ENCODE data around the gene ZBED1. TPM values are rescaled to one million over a fixed set of nuclear protein-coding genes. Genes with fewer than 3 reads are reported as not detected.

ZBED1 gene
- total and polyA plus RNA-seq, 9 of the 15 experiments (the other 6 are each of a cell fraction or from before 2014, with no cell fraction given): 0.61 to 27.6 (median 13.9) TPM

GRCh38 chrX:2474280-2474962 is 26.4 kb downstream of the ZBED1 start (continued):
- TF ChIP-seq CTCF (IDR thresholded peaks at IDR 0.05 in 2 of 3, conservative IDR thresholded peaks at IDR 0.05 in 1 of 3; ENCODE audit: insufficient read depth in 2 of 3, low read depth in 1 of 3, low read length in 3 of 3) (no peak), NFRKB (IDR thresholded peaks at IDR 0.05; ENCODE audit: low read depth) (no peak), ZBTB1 (CRISPR knock-in tag; IDR thresholded peaks at IDR 0.05; ENCODE audit: borderline replicate concordance, low read depth) (no peak), RNF2 (IDR thresholded peaks at IDR 0.05) (peak; percentile 98), ARNT (IDR thresholded peaks at IDR 0.05) (peak in 1 of 2 experiments; percentile 57; a peak in 1 of 4 replicates), SP1 (CRISPR knock-in tag; IDR thresholded peaks at IDR 0.05) (peak; percentile 89; the same call in 1 of the 2 replicates), ZNF274 (IDR thresholded peaks at IDR 0.05; ENCODE audit: borderline replicate concordance, low read depth, low read length) (no peak), TAF15 (IDR thresholded peaks at IDR 0.05; ENCODE audit: low read depth, low read length) (no peak), MCM5 (IDR thresholded peaks at IDR 0.05; ENCODE audit: low read depth) (no peak), PKNOX1 (IDR thresholded peaks at IDR 0.05) (no peak), HMG20B (CRISPR knock-in tag; IDR thresholded peaks at IDR 0.05) (no peak), E2F8 (IDR thresholded peaks at IDR 0.05; ENCODE audit: low read depth, partially characterized antibody) (peak; percentile 52), CHD2 (IDR thresholded peaks at IDR 0.05; ENCODE audit: low read depth, low read length) (no peak), ZFP30 (CRISPR knock-in tag; IDR thresholded peaks at IDR 0.05; ENCODE audit: borderline replicate concordance) (no peak), KLF13 (tag; IDR thresholded peaks at IDR 0.05; ENCODE audit: borderline replicate concordance, low read depth) (peak; percentile 62; the same call in 1 of the 2 replicates), CREM (IDR thresholded peaks at IDR 0.05; ENCODE audit: low read depth) (peak; percentile 60), LCOR (CRISPR knock-in tag; IDR thresholded peaks at IDR 0.05) (peak; percentile 60; the same call in 1 of the 2 replicates), XRCC4 (IDR thresholded peaks at IDR 0.05; ENCODE audit: extremely low read depth, insufficient read depth, insufficient read length) (no peak), TSC22D4 (tag; IDR thresholded peaks at IDR 0.05) (no peak), ZNF124 (CRISPR knock-in tag; IDR thresholded peaks at IDR 0.05) (no peak), MCM3 (IDR thresholded peaks at IDR 0.05) (no peak), ZNF444 (CRISPR knock-in tag; IDR thresholded peaks at IDR 0.05) (no peak), SMARCC2 (IDR thresholded peaks at IDR 0.05; ENCODE audit: low read depth) (no peak), SAFB2 (IDR thresholded peaks at IDR 0.05; ENCODE audit: borderline replicate concordance, low read depth, low read length, severe bottlenecking) (no peak), HNRNPH1 (optimal IDR thresholded peaks at IDR 0.05; ENCODE audit: low read depth, low read length) (no peak), KDM1A (IDR thresholded peaks at IDR 0.05) (peak in 1 of 2 experiments; percentile 96; a peak in 2 of 4 replicates)
